Measurements from ENCODE around the gene FAM43A. TPM values are rescaled to one million over a fixed set of nuclear protein-coding genes. Genes with fewer than 3 reads are reported as not detected.

FAM43A gene
- total and polyA plus RNA-seq, 9 of the 15 experiments (the other 6 are each of a cell fraction or from before 2014, with no cell fraction given) = 0.03 to 1.2 (median 0.21) TPM

- H3K4me1 ChIP-seq (replicated peaks in 1 of 2; ENCODE audit: control insufficient read depth in 2 of 2, insufficient read depth in 2 of 2, low read length in 2 of 2) = peaks cover 8 to 10% of the 10 kb centered on the region in 2 experiments; a peak in 3 of 5 replicates
- H4K20me1 ChIP-seq (replicated peaks; ENCODE audit: control insufficient read depth, insufficient read depth, low read length) = no peaks in the 10 kb centered on the region
- in situ Hi-C loops (cut with MboI) (no loop called here), intact Hi-C loops (cut with micrococcal nuclease) (loop anchor here (5.0 kb wide), 1 partner anchor 341 kb away; no protein-coding TSS in a partner anchor)
- no peak for ATAC-seq
- TF ChIP-seq XRCC5 (IDR thresholded peaks at IDR 0.05; ENCODE audit: low read depth, low read length) (no peak), CEBPG (CRISPR knock-in tag; IDR thresholded peaks at IDR 0.05) (no peak), CEBPG (tag; conservative IDR thresholded peaks at IDR 0.05 in 1 of 2, IDR thresholded peaks at IDR 0.05 in 1 of 2) (no peak), MAZ (CRISPR knock-in tag; conservative IDR thresholded peaks at IDR 0.05 in 1 of 2, IDR thresholded peaks at IDR 0.05 in 1 of 2) (no peak), MITF (IDR thresholded peaks at IDR 0.05) (no peak), AFF4 (CRISPR knock-in tag; IDR thresholded peaks at IDR 0.05) (no peak), EWSR1 (IDR thresholded peaks at IDR 0.05; ENCODE audit: borderline replicate concordance, low read depth, partially characterized antibody) (no peak), PKNOX1 (IDR thresholded peaks at IDR 0.05) (no peak), FOS (IDR thresholded peaks at IDR 0.05; ENCODE audit: extremely low read depth, insufficient read length) (no peak), THRA (IDR thresholded peaks at IDR 0.05) (no peak), ZSCAN32 (CRISPR knock-in tag; IDR thresholded peaks at IDR 0.05) (no peak), GTF2A2 (tag; IDR thresholded peaks at IDR 0.05) (no peak), SREBF1 (IDR thresholded peaks at IDR 0.05; ENCODE audit: borderline replicate concordance, low read depth, low read length) (no peak), ASH1L (IDR thresholded peaks at IDR 0.05; ENCODE audit: borderline replicate concordance, low read depth, partially characterized antibody) (no peak), DPF2 (IDR thresholded peaks at IDR 0.05) (no peak)
- DNase-seq (ENCODE audit: extremely low read depth in 1 of 4, low spot score in 3 of 4) = no peak
- no peak overlapping the region for H3K4me3 ChIP-seq
- no peak overlapping the region for H3K4me2 ChIP-seq (ENCODE audit: insufficient read depth, low read length)
- no peak overlapping the region for H2AFZ ChIP-seq (ENCODE audit: low read depth, low read length)
- POLR2A ChIA-PET = interaction anchor here (3.3 kb wide), 1 partner anchor 9 kb away, joined by 15 read pairs; no protein-coding TSS in a partner anchor
- no peaks in the 10 kb centered on the region for H3K9me3 ChIP-seq (replicated peaks; ENCODE audit: control insufficient read depth, insufficient read depth, low read depth, low read length)
- 55% methylated on average over 3 of the region's 3 CpGs for WGBS (ENCODE audit: insufficient coverage, low coverage, missing lambda C conversion rate)
- no peaks in the 10 kb centered on the region for H3K9me1 ChIP-seq (ENCODE audit: control insufficient read depth, insufficient read depth, low read length)
- H3K27me3 ChIP-seq (ENCODE audit: control insufficient read depth in 2 of 2, insufficient read depth in 2 of 2, low read length in 2 of 2) = no peaks in the 10 kb centered on the region
- peaks cover 27% of the 10 kb centered on the region for H3K79me2 ChIP-seq (ENCODE audit: control insufficient read depth, insufficient read depth, low read length)
- no peak overlapping the region for H3K9ac ChIP-seq (ENCODE audit: insufficient read depth in 1 of 2, low read depth in 2 of 2, low read length in 2 of 2)
- FAIRE-seq = no peak
- no TSS peak for BruUV-seq (replicated peaks)
- no peak overlapping the region for H3K27ac ChIP-seq (ENCODE audit: extremely low read depth, low read depth, low read length)
- CTCF ChIA-PET (ENCODE audit: low intra/inter-chr PET ratio) = no interaction called here
- H3K36me3 ChIP-seq (ENCODE audit: control insufficient read depth, insufficient read depth, low read length) = peaks cover 18% of the 10 kb centered on the region
Measured at GRCh38 chr3:194673761-194674160, 11.9 kb upstream of the FAM43A start.

All from K562 (cell line).